HG03060 (cell line): ENCODE data around the gene ITGB3.
"Not testable (repeated sequence)": the region's sequence is repeated elsewhere in the genome, so short reads cannot be mapped to it uniquely, and the experiment has no call there.

Experiments
- ATAC-seq: cut with Tn5 transposase; IDR thresholded peaks from one replicate; pipeline ENCODE4 v1.9.1; 2021; ENCODE audit warnings: low read depth, moderate number of reproducible peaks; ENCODE audit not compliant: unreplicated experiment

Gene ITGB3

GRCh38 chr17:47222047-47222446 is 31.6 kb upstream of the ITGB3 start:
- no peak for ATAC-seq

- ATAC-seq, result no peak
Measured at GRCh38 chr17:47223007-47223406, 30.6 kb upstream of the ITGB3 start.

DNA sequence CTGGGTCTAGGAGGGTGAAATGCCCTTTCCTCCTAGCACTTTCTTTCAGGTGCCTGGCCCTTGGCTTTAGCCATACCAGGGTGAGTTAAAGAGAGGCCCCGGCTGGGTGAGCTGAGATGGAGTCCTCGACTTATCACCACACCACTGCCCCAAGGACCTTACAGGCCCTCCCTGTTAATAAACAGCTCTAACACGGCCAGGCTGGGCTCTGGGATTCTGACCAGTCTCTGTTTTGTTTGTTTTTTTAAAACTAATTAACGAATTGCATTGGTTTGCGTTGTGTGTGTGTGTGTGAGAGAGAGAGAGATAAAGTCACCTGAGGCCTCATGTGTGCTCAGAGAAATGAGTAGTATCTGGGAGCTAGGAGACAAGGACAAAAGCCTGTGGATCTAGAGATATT is 30.2 kb upstream of the ITGB3 start:
- ATAC-seq, result no peak

- ATAC-seq, result not testable (repeated sequence)
Measured at GRCh38 chr17:47224077-47224476, 29.6 kb upstream of the ITGB3 start.

DNA sequence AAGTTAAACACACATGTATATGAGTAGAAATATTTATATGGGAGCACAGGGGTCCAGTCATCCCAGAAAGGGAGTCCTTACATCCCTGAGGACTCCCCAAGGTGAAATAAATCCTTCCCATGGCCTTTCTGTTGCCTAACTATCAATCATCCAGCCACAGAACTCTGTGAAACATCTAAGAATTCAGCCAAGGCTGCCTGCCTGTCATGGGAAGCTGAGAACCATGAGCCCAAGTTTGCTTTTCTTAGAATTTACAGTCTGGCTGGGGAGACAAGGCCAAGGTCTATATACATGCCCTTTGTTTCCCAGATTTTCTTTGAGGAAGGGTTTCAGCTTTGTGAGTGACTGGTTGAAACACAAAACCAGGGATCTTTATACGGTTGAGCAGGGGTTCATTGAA is 28.7 kb upstream of the ITGB3 start:
- no peak for ATAC-seq

GRCh38 chr17:47225436-47225858 is 28.2 kb upstream of the ITGB3 start:
- no peak for ATAC-seq

DNA sequence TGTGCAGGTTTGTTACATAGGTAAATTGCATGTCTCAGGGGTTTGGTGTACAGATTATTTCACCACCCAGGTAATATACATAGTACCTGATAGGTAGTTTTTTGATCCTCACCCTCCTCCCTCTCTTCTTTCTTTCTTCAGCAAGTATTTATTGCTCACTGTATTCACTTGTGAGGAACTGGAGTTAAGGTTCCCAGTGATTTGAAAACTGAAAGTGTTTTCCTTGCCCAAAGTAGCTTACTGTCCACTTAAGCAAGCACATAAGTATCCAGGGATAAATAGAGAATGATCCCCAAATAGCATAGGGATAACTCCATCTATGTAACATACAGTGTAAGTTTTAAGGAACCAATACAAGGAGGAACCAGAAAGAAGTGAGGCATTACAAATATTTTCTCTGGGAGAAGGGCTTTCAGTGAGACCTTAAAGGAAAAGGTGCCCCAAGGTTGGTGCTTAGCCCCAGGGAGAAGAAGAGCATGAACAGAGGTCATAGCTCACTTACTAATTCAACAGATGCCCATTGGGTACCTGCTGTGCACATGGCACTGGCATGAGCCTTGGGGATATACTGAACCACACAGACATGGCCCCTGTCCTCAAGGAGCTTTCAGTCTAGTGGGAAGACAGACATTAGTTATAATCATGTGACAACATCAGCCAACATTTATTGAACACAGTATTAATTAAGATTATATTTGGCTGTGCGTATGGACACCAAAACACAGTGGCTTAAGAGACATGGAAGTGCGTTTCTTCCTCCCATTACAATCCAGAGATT is 27.5 kb upstream of the ITGB3 start:
- ATAC-seq, result no peak

- ATAC-seq, result no peak
Measured at GRCh38 chr17:47227862-47228261, 25.8 kb upstream of the ITGB3 start.

- ATAC-seq, result peak; percentile 59
Measured at GRCh38 chr17:47229535-47230443, 23.8 kb upstream of the ITGB3 start.

DNA sequence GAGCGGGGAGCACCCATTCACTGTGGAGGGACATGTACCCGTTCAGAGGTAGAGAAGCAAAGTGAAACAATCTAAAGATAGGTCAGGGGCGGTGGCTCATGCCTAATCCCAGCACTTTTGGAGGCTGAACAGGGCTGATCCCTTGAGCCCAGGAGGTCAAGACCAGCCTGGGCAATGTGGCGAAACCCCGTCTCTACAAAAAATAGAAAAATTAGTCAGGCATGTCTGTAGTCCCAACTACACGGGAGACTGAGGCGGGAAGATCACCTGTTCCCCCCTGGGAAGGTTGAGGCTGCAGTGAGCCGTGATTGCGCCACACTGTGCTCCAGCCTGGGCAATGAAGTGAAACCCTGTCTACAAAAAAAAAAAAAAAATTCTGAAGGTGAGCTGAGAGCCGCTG is 22.8 kb upstream of the ITGB3 start:
- ATAC-seq, result no peak

DNA sequence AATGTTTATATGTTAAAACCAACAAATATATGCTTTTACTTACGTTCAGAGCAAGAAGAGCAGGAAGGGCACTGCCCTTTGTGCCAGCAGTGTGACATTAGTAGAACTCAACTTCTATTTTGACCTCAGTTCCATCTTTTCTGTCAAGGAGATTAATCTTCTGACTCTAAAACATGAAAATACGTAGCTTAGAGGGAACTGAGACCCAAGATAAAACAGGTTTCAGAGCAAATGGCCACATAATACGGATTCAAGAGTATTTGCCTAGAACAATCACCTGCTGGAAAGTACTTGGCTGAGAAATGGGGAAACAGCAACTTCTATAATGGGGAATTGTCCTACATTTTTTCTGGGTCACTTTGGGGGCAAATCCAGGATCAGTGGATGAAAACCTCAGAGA is 22.3 kb upstream of the ITGB3 start:
- no peak for ATAC-seq

DNA sequence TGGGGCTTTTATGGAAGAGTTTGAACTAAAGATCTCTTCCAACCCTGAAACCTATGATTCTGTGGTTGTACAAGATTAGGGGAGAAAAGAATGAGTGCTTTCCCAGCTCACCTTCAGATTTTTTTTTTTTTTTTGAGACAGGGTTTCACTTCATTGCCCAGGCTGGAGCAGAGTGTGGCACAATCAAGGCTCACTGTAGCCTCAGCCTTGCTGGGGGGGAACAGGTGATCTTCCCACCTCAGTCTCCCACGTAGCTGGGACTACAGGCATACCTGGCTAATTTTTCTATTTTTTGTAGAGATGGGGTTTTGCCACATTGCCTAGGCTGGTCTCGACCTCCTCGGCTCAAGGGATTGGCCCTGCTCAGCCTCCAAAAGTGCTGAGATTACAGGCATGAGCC is 21.8 kb upstream of the ITGB3 start:
- ATAC-seq, result no peak

DNA sequence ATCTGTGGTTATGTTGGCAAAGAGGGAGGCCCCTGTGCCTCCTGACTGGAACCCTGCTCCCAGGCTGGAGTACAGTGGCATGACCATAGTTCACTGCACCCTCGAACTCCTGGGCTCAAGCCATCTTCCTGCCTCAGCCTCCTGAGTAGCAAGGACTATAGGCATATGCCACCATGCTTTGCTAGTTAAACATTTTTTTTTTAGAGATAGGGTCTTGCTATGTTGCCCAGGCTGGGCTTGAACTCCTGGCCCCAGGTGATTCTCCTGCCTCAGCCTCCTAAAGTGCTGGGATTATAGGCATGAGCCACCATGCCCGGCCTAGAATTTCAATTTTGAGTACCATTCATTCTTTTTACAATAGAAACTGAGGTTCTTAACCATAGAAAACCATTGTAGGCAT is 21.2 kb upstream of the ITGB3 start:
- ATAC-seq, result no peak

DNA sequence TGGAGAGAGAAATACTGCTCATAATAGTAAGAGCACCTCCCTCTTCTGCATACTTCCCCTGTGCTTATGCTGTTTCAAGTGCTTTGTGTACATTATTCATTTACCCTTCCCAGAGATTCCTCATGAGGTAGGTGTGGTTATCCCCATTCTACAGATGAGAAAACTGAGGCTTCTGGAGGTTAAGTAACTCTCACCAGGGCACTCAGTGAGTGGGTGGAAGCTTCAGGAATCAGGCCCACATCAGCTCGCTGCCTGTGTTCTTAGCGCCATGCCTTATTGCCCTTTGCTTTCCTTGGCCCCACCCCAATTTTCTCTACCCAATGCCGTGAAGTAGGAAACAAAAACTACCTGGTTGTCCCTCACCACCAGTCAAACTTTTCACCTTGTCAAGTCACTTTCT is 18.1 kb upstream of the ITGB3 start:
- ATAC-seq, result no peak

GRCh38 chr17:47235923-47236322 is 17.7 kb upstream of the ITGB3 start:
- ATAC-seq, result no peak

DNA sequence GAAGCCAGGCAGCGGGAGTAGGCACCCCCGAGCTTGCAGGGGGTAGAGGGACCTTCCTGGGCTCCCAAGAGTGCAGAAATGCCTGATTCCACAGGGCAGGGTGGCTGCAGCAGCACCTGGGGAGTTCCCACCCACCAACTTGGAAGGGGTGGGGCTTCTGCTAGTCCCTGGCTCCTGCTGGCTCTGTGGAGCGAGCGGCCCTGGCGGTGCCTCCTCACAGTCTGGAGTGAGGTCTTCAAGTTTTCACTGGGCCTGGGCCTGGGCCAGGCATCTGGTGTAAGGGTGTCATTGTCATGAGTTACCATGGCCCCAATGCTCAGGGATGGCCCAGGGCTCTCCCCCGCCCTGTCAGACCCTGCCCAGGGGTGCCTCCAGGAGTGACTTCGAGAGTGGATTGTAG is 15.8 kb upstream of the ITGB3 start:
- no peak for ATAC-seq

- ATAC-seq, result no peak
Measured at GRCh38 chr17:47238321-47239010, 15.2 kb upstream of the ITGB3 start.

- ATAC-seq, result no peak
Measured at GRCh38 chr17:47239619-47239966, 14.0 kb upstream of the ITGB3 start.

DNA sequence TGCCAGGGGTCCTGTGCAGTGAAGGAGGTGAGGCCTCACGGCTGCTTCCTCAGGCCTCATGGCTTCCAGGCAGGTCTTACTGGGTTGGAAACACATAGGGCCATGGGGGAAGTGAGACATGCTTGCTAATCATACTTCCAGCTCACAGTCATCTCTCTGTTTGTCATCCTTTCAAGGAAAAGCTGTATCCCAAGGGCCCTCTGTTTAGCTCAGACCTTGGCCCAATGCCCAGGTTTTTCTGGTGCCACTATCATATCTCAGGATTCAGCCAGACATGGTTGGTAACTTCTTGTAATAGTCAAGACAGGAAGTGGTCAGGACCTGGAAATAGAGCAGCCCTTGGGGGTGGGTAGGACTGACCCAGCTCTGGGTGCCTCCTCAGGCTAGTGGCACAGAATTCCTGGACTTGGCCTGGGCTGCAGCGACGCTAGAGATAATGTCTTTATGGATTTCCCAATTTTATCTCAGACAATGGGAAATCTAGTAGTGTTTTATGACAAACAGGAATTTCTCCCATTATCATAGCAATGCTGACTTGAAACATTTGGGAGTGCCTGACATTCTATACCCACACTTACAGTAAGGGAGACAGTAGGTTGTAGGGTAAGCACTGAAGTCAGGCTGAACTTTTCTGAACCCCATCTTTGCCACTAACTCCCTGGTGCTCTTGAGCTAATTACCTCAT is 13.5 kb upstream of the ITGB3 start:
- no peak for ATAC-seq

DNA sequence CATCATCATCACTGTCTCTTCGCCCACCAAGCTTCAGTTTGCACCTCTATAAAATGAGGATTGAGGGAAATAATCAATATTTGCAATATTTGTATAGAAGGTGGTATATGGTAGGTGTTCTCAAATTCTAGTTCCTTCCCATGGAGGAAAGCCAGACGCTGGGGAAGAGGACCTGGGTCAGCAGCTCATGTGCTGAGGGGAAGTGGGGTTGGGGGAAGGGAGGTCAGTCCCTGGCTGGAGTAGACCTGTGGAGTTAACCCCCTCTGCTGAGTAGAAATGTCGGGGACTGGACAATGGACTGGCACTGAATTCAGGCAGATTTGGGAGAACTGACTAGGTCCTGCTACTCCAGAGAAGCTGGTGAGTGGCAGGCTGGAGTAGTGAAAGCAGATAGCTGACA is 12.8 kb upstream of the ITGB3 start:
- ATAC-seq, result no peak

- ATAC-seq, result no peak
Measured at GRCh38 chr17:47242648-47243047, 11.0 kb upstream of the ITGB3 start.
